GM19023 (cell line): ENCODE results near the gene TMEM168.
"Not testable (repeated sequence)": the region's sequence is repeated elsewhere in the genome, so short reads cannot be mapped to it uniquely, and the experiment has no call there.

Experiments
- ATAC-seq: cut with Tn5 transposase; IDR thresholded peaks from one replicate; pipeline ENCODE4 v1.9.1; 2021; ENCODE audit warnings: mild to moderate bottlenecking, moderate library complexity; ENCODE audit not compliant: unreplicated experiment

TMEM168 gene

GRCh38 chr7:112781558-112781957, 8.6 kb downstream of the TMEM168 start:
- no peak for ATAC-seq

- ATAC-seq: no peak
Measured at GRCh38 chr7:112781110-112781509, 9.1 kb downstream of the TMEM168 start.

DNA sequence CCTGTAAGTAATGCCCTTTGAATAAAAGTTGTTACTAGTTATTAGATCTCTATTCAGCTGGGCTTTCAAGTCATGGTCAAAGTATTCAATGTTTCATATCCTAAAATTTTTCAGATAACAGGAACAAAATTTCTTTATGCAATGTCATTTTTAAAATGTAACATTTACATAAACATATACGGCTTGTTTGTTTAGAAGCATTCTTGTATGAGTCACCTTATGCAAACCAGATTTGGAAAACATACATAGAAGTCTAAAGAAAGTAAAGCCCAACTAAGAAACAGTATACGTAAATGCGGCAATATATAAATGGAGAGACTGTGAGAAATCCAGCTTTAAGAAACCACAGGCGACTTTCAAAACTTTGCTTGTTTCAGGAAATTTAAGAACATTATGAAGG, 10.5 kb downstream of the TMEM168 start:
- no peak for ATAC-seq

DNA sequence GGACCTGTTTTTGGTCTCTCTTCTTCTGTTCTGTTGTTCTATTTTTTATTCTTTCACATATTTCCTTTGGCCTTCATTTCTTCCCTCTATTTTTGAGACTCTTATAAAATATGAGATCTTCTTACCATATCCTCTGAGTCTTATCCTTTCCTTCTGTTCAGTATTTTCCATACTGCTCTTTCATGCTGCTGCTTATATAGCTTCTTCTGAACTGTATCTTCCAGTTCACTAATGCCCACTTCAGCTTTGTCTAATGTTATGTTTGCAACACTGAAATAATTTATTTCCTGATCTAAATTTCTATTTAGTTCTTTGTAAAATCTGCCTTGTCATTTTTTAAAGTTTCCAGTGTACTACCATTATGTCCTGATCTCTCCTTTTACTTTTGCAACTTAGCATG, 12.8 kb downstream of the TMEM168 start:
- ATAC-seq: no peak

DNA sequence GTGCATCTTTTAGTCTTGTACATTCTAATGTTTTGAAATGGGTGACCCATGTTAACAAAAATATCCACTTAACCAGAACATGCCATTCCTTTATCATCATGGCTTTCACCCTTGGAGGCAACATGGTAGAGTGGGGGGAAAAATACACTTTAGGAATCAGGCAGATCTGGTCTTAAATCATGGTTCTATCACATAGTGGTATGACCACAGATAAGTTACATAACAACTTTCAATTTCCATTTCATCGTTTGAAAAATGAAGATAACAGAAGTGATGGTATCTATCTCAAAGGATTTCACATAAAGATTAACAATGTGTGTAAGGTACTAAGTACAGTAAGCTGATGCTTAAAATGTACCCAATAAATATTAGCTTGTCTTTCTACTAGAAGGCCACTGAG, 19.0 kb downstream of the TMEM168 start:
- no peak for ATAC-seq

DNA sequence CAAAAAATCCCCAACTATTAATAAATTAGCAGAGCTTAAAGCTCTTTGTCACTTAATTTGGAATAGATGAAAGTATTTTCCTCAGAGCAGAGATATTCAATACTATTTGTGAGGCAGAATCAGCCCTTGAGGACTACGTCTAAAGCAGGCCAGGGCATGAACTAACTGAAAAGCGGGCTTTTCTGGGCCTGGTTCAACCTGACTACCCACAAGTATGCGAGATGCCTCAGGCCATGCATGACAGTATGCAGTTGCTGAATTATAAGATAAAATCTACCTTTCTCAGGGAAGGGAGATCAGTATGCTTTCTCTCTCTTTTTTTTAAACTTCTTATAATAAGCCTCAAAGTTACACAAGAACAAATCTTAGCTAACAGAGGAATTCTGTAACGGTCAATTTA, 20.1 kb downstream of the TMEM168 start:
- ATAC-seq: no peak

DNA sequence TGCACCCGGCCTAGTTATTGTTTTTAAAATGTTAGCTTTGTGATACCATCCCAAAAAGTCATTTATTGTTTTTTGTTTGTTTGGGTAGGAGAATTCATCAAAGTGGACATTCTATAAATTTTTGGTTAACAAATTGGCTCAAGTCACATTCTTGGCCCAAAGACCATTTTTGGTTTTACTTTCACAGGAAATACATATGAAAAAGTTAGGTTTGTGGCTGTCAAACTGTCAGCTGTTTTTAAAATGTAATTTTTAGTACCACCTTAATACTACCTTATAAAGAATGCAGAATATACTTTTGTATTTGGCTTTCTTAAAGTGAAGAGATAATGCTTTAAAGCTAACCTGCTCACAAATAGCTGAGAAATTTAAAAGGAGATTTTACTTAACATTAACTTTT, 25.1 kb downstream of the TMEM168 start:
- no peak for ATAC-seq

DNA sequence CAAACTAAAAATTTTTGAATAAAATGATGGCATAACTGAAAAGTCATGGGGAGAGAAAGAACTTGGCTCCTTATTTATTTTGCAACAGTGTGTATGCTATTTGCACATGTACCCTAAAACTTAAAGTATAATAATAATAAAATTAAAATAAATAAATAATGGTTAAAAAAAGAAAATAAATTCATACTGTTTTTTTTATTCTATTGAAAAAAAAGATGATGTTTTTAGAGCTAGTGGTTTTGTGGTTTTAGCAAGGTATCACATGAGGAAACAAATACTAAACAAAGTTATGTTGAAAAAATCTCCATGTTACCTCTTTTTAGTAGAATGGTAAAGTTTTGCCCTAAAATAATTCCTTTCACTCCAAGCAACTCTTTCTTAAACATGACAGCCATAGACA, 26.2 kb downstream of the TMEM168 start:
- ATAC-seq: no peak

DNA sequence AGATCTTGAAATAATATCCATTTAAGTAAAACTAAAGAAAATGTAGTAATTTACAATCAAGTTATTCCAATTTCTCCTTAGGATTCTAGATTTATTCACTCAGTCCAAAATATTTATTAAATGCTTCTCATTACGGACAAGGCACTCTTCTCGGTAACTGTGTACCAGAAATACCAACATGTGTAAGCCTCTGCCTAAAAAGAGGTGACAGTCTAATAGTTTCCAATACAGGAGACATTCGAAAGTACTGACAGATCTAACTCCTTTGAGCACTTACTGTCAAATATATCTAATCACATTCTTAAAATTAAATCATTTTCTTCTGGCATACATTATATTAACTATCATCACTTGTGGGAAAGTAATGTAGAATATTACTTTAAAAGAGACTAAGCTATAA, 26.9 kb downstream of the TMEM168 start:
- ATAC-seq: no peak

- ATAC-seq: no peak
Measured at GRCh38 chr7:112759905-112760304, 30.3 kb downstream of the TMEM168 start.

DNA sequence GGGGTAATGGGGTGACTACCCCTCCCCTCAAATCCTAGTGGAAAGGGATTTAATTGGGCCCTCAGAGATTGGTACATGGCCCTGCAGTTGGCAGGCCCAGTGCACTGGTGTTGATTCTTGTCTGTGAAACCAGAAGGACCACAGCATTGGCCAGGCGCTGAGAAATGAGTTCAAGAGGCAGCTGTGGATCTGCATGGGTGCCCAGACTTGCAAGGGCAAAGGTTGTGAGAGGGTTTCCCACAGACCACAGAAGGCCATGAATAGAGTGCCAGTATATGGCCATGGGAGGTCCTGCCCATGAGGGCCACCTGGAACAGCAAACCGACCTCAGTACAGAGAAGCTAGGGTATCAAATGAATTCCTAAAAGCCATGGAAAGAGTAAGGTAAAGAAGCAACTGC, 32.9 kb downstream of the TMEM168 start:
- ATAC-seq: peak; percentile 74

- no peak for ATAC-seq
Measured at GRCh38 chr7:112753298-112753697, 36.9 kb downstream of the TMEM168 start.

GRCh38 chr7:112752576-112752975, 37.6 kb downstream of the TMEM168 start:
- no peak for ATAC-seq

DNA sequence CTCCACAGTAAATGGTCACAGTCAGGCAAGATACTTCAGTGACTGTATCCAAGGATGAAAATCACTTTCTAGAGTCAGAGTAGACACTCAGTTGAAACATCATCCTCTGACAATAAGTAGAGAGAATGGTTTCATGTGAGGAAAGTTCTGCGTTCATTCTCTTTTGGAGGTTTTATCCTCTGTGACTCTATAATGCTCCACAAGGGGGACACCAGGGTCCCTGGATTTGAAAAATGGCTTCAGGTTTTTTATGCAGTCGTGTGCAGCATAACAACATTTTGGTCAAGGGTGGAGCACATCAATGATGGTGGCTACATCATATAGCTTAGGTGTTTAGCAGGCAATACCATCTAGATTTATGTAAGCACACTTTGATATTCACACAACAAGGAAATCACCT, 40.4 kb downstream of the TMEM168 start:
- ATAC-seq: no peak

DNA sequence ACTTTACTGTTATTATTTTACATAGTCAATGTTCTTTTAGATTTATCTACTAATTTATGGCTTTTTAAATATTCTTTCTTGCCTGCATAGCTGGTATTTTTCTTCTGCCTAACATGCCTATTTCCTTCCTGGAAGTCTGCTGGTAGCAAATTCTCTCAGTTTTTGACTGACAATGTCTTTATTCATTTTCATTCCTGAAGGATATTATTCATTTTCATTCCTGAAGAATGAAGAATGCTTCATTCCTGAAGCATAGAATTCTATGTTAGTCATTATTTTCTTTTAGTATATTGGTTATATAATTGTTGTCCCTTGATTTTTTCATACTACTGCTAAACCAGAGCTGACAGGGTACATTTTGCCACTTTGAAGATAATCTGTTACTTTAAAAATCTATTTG, 41.8 kb downstream of the TMEM168 start:
- ATAC-seq: no peak

GRCh38 chr7:112745635-112746034, 44.6 kb downstream of the TMEM168 start:
- no peak for ATAC-seq

GRCh38 chr7:112744818-112745217, 45.4 kb downstream of the TMEM168 start:
- no peak for ATAC-seq

GRCh38 chr7:112743811-112744210, 46.4 kb downstream of the TMEM168 start:
- ATAC-seq: no peak

- ATAC-seq: no peak
Measured at GRCh38 chr7:112740667-112741066, 49.5 kb downstream of the TMEM168 start.

- ATAC-seq: no peak
Measured at GRCh38 chr7:112739436-112740180, 50.6 kb downstream of the TMEM168 start.

- ATAC-seq: no peak
Measured at GRCh38 chr7:112735261-112735660, 54.9 kb downstream of the TMEM168 start.

GRCh38 chr7:112731324-112731723, 58.9 kb downstream of the TMEM168 start:
- ATAC-seq: not testable (repeated sequence)

DNA sequence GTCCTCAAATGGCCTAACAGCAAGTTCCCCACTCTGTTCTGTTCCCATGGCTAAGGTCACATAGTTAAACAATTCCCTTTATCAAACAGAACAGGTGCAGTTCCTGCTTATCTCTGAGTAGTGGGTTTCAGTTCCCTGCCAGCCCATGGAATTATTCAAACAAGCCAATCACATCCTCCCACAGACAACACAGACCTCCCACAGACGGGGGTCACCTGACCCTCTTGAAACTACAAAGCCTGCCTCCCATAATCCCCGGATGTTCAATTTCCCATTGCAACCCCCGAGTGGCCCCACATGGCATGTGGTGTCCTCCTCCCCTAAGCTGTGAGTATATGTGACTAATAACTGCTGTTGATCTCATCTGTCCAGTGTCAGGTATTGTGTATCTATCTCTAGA, 64.1 kb downstream of the TMEM168 start:
- no peak for ATAC-seq
